Mesothelial cell of epicardium (in vitro differentiated cells): ENCODE measurements around the gene EPHA4. TPM values are rescaled to one million over a fixed set of nuclear protein-coding genes. Genes with fewer than 3 reads are reported as not detected.

Experiments used
- DNase-seq, 2 experiments: peaks; one replicate each; pipeline ENCODE4 v3.0.0; 2021; ENCODE audit warnings: low spot score in 2 of 2; ENCODE audit not compliant: unreplicated experiment in 2 of 2
- H3K27ac Mint-ChIP-seq: 2 replicates; pipeline ENCODE4 v1.8.0; 2021; ENCODE audit warnings: mixed read lengths
- H3K27me3 Mint-ChIP-seq: 2 replicates; pipeline ENCODE4 v1.8.0; 2021; ENCODE audit warnings: low read depth, mixed read lengths
- H3K36me3 Mint-ChIP-seq: 2 replicates; pipeline ENCODE4 v1.8.0; 2021; ENCODE audit warnings: mixed read lengths
- H3K4me1 Mint-ChIP-seq: 2 replicates; pipeline ENCODE4 v1.8.0; 2021; ENCODE audit warnings: mixed read lengths
- H3K4me3 Mint-ChIP-seq: 2 replicates; pipeline ENCODE4 v1.8.0; 2021; ENCODE audit warnings: mild to moderate bottlenecking, moderate library complexity, mixed read lengths
- H3K9me3 Mint-ChIP-seq: 2 replicates; pipeline ENCODE4 v1.8.0; 2021; ENCODE audit warnings: mixed read lengths
- total RNA-seq: library from RNA; stranded (reverse); gene quantifications from 3 replicates; pipeline ENCODE4 v1.2.1, GENCODE V29; 2021
- TF ChIP-seq, protein P1 (sequence below): fragments of 200-600 bp; sonication (generic); IDR thresholded peaks from one replicate; pipeline ENCODE4 v1.5.0; 2021; ENCODE audit warnings: antibody characterized with exemption; ENCODE audit not compliant: unreplicated experiment

EPHA4 gene
- total RNA-seq, 1 donor from 2014 or later = 20.5 TPM

DNA sequence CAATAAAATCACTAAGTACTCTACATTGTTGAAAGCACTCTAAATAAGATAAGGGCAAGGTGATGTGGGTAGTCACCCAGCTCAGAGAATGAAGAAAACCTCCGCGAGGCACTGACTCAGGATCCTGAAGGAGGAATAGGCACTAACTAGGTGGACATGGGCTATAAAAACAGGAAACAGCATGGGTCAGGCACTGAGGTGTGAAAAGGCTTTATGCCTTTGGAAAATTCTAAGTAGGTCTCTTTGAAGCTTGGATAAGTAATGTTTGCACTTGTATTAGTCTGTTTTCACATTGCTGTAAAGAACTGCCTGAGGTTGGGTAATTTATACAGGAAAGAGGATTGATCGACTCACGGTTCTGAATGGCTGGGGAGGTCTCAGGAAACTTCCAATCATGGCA, 161.6 kb downstream of the EPHA4 start:
- no peak overlapping the region for H3K4me3 Mint-ChIP-seq

DNA sequence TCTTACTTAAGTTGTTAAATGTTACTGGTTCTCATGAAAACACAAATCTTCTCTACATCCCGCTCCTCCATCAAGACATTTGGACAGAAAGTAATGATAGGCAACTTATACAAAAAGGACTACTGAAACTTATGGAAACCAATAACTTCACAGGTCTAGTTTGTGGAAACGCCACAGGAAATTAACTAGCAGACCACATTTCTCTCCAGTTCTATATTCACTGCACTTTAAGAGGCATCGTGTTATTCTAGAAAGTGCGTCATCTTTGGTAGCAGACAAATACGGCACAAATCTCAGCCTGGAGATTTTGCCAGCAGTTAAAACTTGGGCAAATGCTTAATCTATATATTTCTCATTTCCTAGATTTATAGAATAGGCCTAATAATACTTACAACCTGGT, 164.3 kb downstream of the EPHA4 start:
- Mint-ChIP-seq H3K4me3 (no peak overlapping the region), H3K4me1 (no peaks in the 10 kb centered on the region), H3K36me3 (peaks cover 7% of the 10 kb centered on the region), H3K9me3 (peaks cover 27% of the 10 kb centered on the region), H3K27ac (no peak overlapping the region), H3K27me3 (peaks cover 26% of the 10 kb centered on the region)
- DNase-seq = no peak
- TF ChIP-seq, protein P1, sequence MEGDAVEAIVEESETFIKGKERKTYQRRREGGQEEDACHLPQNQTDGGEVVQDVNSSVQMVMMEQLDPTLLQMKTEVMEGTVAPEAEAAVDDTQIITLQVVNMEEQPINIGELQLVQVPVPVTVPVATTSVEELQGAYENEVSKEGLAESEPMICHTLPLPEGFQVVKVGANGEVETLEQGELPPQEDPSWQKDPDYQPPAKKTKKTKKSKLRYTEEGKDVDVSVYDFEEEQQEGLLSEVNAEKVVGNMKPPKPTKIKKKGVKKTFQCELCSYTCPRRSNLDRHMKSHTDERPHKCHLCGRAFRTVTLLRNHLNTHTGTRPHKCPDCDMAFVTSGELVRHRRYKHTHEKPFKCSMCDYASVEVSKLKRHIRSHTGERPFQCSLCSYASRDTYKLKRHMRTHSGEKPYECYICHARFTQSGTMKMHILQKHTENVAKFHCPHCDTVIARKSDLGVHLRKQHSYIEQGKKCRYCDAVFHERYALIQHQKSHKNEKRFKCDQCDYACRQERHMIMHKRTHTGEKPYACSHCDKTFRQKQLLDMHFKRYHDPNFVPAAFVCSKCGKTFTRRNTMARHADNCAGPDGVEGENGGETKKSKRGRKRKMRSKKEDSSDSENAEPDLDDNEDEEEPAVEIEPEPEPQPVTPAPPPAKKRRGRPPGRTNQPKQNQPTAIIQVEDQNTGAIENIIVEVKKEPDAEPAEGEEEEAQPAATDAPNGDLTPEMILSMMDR = no peak

More for the DNA sequence above, 161.6 kb downstream of the EPHA4 start:
- Mint-ChIP-seq H3K27me3 (peaks cover 30% of the 10 kb centered on the region), H3K36me3 (peaks cover 5% of the 10 kb centered on the region), H3K9me3 (peaks cover 20% of the 10 kb centered on the region), H3K4me1 (no peaks in the 10 kb centered on the region), H3K27ac (no peak overlapping the region)
- TF ChIP-seq, protein P1 = no peak
- no peak for DNase-seq

DNA sequence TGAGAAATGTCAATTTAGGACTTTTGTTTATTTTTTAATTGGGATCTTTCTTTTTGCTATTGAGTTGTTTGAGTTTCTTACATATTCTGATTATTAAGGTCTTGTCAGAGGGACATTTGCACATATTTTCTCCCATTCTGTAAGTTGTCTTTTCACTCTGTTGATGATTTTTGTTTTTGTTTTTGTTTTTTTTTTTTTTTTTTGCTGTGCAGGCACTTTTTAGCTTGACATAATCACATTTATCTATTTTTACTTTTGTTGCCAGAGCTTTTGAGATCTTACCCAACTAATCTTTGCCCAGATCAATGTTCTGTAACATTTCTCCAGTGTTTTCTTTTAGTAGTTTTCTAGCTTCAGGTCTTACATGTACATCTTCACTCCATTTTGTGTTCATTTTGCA, 166.6 kb downstream of the EPHA4 start:
- Mint-ChIP-seq H3K9me3 (peaks cover 20% of the 10 kb centered on the region), H3K4me3 (no peak overlapping the region), H3K36me3 (peaks cover 7% of the 10 kb centered on the region)

DNA sequence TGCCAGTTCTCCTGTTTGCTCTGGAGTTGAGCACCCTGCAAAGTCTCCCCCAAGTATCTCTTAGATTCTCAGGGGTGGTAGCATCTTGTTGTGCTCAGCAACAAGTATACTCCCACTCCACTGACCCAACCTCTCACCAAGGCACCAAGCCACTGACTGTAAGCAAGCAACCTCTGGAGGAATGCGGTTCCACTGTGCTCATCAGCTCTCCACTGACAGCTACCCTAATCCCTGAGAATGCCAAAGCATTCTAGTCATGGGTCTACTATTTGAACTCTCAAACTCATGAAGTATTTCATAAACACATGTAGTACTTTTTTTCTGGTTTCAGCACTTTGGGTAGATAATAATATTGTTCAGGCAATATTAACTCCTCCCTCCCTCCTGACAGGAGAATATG, 170.0 kb downstream of the EPHA4 start:
- DNase-seq = no peak
- TF ChIP-seq, protein P1 = no peak
- Mint-ChIP-seq H3K36me3 (peaks cover 22% of the 10 kb centered on the region), H3K27ac (peak overlapping the region; percentile 13), H3K9me3 (peaks cover 44% of the 10 kb centered on the region), H3K4me3 (no peak overlapping the region), H3K4me1 (peaks cover 2% of the 10 kb centered on the region), H3K27me3 (peaks cover 6% of the 10 kb centered on the region)

More for the DNA sequence above, 166.6 kb downstream of the EPHA4 start:
- TF ChIP-seq, protein P1 = no peak
- peaks cover 18% of the 10 kb centered on the region for H3K27me3 Mint-ChIP-seq
- no peak for DNase-seq
- H3K4me1 Mint-ChIP-seq = peaks cover 2% of the 10 kb centered on the region
- no peak overlapping the region for H3K27ac Mint-ChIP-seq

DNA sequence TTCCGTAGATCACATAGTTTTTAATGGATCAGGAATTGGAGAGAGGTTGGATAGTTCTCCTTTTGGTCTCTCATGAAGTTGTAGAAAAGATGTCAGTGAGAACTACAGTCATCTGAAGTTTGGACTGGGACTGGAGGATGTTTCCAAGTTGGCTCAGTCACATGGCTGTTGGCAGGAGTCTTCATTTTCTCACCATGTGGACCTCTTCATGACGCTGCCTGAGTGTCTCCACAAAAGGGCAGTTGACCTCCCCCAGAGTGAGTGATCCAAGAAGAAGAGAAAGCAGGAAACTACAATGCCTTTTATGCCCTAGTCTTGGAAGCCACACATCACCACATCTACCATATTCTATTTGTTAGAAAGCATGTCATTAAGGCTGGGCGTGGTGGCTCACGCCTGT, 171.7 kb downstream of the EPHA4 start:
- Mint-ChIP-seq H3K9me3 (peaks cover 30% of the 10 kb centered on the region), H3K4me1 (peaks cover 2% of the 10 kb centered on the region), H3K36me3 (peaks cover 17% of the 10 kb centered on the region), H3K27ac (no peak overlapping the region), H3K27me3 (peaks cover 2% of the 10 kb centered on the region), H3K4me3 (no peak overlapping the region)
- no peak for DNase-seq
- TF ChIP-seq, protein P1 = no peak

DNA sequence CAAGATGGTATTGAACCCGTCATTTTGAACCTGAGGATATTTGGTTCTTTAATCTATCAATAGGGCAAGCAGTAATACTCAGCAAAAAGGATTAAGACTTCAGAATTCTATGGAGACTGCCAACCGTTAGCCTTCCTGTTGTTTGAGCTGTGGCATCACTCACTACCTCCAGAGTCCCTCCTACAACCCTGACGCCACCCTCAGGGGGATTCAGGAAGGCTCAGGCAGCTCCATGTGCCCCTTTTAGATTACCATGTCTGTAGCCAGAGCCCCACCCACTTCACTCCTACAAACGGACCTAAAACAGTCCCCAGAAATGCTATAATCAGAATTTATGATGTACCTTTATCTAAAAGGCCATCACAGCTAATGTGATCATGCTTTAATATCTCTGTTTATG, 172.9 kb downstream of the EPHA4 start:
- peaks cover 4% of the 10 kb centered on the region for H3K4me1 Mint-ChIP-seq
- H3K27me3 Mint-ChIP-seq = no peaks in the 10 kb centered on the region
- DNase-seq = no peak
- H3K36me3 Mint-ChIP-seq = peaks cover 16% of the 10 kb centered on the region
- TF ChIP-seq, protein P1 = no peak
- H3K27ac Mint-ChIP-seq = no peak overlapping the region
- no peak overlapping the region for H3K4me3 Mint-ChIP-seq
- peaks cover 23% of the 10 kb centered on the region for H3K9me3 Mint-ChIP-seq
